Measurements from ENCODE around the gene SMC1A. TPM values are rescaled to one million over a fixed set of nuclear protein-coding genes. Genes with fewer than 3 reads are reported as not detected.

The SMC1A gene
- total and polyA plus RNA-seq, 4 experiments from 2014 or later = 17.1 to 80.5 (median 64.7) TPM

DNA sequence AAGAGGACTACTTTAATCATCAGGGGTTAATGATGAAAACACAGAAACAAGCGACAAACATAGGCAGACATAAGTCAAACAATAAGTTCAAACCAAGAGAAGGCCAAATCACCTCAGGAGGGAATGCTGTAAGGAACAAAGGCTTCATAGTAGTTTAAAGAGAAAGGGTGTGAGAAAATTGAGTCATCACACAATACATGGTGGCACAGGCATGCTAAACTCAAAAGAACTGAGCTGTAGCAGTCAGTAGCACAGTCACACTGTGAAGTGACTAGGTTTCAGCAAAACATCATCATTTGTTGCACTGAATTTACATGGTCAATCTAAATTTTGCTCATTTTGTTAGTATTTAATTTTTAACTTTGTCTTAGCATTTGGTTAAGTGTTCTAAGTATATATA, 24.2 kb downstream of the SMC1A start:
- H3K9me3 Mint-ChIP-seq = peaks cover 0 to 2% (median 0%) of the 10 kb centered on the region in 8 donors
- intact Hi-C loops (cut with micrococcal nuclease) = no loop called here
- peaks cover 25% of the 10 kb centered on the region for H3K36me3 ChIP-seq (ENCODE audit: insufficient read depth, low read length)
- no peaks in the 10 kb centered on the region for H3K9me3 ChIP-seq (ENCODE audit: control insufficient read depth in 1 of 2, low read length in 2 of 2)
- H3K27ac ChIP-seq (ENCODE audit: low read depth, low read length) = no peak overlapping the region
- H3K4me1 ChIP-seq (ENCODE audit: insufficient read depth, low read length) = no peaks in the 10 kb centered on the region
- H3K27ac Mint-ChIP-seq = no peak overlapping the region
- ChIA-PET POLR2A (ENCODE audit: partially characterized antibody) (no interaction called here), CTCF (ENCODE audit: partially characterized antibody) (interaction anchor here (0.7 kb wide), 1 partner anchor 98 kb away, joined by 4 read pairs; no protein-coding TSS in a partner anchor)
- peaks cover 0 to 5% (median 0%) of the 10 kb centered on the region in 4 donors for H3K4me1 Mint-ChIP-seq
- H3K4me3 Mint-ChIP-seq = no peak overlapping the region
- H3K36me3 Mint-ChIP-seq = peaks cover 41 to 56% of the 10 kb centered on the region in 2 donors
- H3K27me3 ChIP-seq (ENCODE audit: insufficient read depth, low read length) = no peaks in the 10 kb centered on the region
- H3K27me3 Mint-ChIP-seq = no peaks in the 10 kb centered on the region
- DNase-seq = no peak
- H3K4me3 ChIP-seq (ENCODE audit: low read length in 2 of 2) = no peak overlapping the region

DNA sequence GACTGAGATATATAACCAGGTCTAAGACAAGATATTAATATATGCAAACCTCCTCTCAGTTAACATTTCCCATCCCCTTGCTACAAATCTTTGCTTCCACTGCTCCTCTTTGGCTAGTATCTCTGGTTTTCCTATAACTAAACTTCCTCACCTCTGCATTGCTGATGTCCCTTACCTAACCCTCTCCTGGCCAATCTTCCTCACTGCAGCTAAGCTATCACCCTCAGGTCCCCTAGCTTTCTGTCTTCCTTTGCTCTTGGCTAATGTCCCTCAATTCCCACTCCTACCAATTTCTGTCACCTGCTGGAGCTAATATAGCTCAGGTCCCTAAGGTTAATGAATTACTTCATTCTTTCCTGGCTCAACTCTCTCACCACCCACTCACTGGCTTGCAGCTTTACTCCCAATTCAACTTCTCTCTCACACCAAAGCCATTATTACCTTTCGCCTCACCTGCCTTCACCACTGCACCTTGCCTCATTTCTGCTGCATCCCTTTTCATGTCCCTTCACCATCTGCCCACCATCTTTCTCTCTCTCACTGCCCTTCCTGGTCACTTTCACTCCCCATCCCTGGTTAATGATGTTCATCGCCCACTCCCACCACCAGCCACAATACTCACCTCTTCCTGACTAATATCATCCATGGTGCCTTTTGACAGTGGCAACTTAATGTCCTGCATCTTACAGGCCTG, 26.7 kb downstream of the SMC1A start:
- Mint-ChIP-seq H3K9me3 (peaks cover 0 to 2% (median 0%) of the 10 kb centered on the region in 8 donors), H3K4me3 (no peak overlapping the region), H3K27ac (peak overlapping the region in 5 of 7 donors; percentile 32 to 73 (median 65)), H3K4me1 (peaks cover 0 to 5% (median 0%) of the 10 kb centered on the region in 4 donors), H3K36me3 (peaks cover 37 to 49% of the 10 kb centered on the region in 2 donors), H3K27me3 (no peaks in the 10 kb centered on the region)
- Histone ChIP-seq H3K9me3 (ENCODE audit: control insufficient read depth in 1 of 2, low read length in 2 of 2) (no peaks in the 10 kb centered on the region), H3K4me1 (ENCODE audit: insufficient read depth, low read length) (no peaks in the 10 kb centered on the region), H3K4me3 (ENCODE audit: low read length in 2 of 2) (no peak overlapping the region), H3K27me3 (ENCODE audit: insufficient read depth, low read length) (no peaks in the 10 kb centered on the region), H3K36me3 (ENCODE audit: insufficient read depth, low read length) (peaks cover 18% of the 10 kb centered on the region), H3K27ac (ENCODE audit: low read depth, low read length) (no peak overlapping the region)
- CTCF ChIA-PET (ENCODE audit: partially characterized antibody) = no interaction called here
- DNase-seq = no peak
- intact Hi-C loops (cut with micrococcal nuclease) = no loop called here
- POLR2A ChIA-PET (ENCODE audit: partially characterized antibody) = no interaction called here

DNA sequence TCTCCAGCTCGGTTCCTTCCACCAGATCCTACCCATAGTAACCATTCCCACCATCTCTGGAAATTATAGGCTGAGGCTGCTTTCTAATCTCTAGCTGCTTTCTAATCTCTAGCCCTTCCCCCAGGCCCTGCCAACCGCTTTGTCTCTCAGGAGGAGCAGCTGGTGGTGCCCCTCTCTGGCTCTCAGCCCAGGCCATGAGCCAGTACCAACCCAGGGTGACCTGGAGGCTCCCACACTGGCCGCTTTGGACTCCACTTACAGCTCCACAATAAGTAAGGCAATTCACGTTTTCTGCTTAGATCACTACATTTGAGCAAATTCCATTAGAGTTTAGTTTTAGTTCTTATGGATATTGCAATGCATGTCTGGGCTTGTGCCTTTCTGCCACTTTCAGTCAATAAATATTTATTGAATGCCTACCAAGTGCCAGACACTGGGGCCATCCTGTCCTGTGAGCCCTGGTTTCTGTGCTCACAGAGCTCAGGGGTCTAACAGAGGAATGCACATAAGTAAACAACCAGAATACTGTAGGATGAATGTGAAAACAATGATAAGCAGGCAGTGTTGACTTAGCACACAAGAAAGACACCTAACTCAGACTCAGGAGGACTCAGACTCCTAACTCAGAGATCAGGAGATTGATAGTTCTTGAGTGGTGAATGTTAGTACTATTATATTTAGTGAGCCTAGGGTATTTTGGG, 38.9 kb downstream of the SMC1A start:
- Mint-ChIP-seq H3K27me3 (no peaks in the 10 kb centered on the region), H3K27ac (no peak overlapping the region), H3K36me3 (peaks cover 51 to 59% of the 10 kb centered on the region in 2 donors), H3K9me3 (no peaks in the 10 kb centered on the region), H3K4me3 (no peak overlapping the region), H3K4me1 (peaks cover 0 to 3% (median 0%) of the 10 kb centered on the region in 4 donors)
- intact Hi-C loops (cut with micrococcal nuclease) = no loop called here
- Histone ChIP-seq H3K36me3 (ENCODE audit: insufficient read depth, low read length) (peaks cover 45% of the 10 kb centered on the region), H3K27ac (ENCODE audit: low read depth, low read length) (no peak overlapping the region), H3K4me1 (ENCODE audit: insufficient read depth, low read length) (no peaks in the 10 kb centered on the region), H3K9me3 (ENCODE audit: control insufficient read depth in 1 of 2, low read length in 2 of 2) (no peaks in the 10 kb centered on the region), H3K27me3 (ENCODE audit: insufficient read depth, low read length) (no peaks in the 10 kb centered on the region), H3K4me3 (ENCODE audit: low read length in 2 of 2) (no peak overlapping the region)
- ChIA-PET CTCF (ENCODE audit: partially characterized antibody) (no interaction called here), POLR2A (ENCODE audit: partially characterized antibody) (no interaction called here)
- no peak for DNase-seq

DNA sequence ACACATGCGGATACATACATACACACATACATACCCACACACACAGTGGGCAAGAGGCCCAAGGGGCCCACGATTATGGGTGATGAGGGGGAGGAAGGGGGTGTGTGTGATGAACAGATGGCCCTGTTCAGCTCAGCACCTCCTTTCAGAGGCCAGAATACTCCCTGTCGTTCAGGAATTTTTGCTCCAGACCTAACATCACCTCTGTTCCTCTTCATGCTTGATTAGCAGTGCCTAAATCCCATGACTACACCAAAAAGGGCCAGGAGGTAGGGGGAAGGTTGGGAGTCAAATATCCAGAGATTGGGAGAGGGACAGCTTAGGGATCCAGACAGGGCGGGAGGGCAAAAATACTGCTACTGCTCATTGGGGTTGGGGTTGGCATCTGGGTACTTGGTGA, 42.7 kb downstream of the SMC1A start:
- no peaks in the 10 kb centered on the region for H3K9me3 Mint-ChIP-seq
- no peak overlapping the region for H3K27ac ChIP-seq (ENCODE audit: low read depth, low read length)
- intact Hi-C loops (cut with micrococcal nuclease) = no loop called here
- peaks cover 0 to 2% (median 0%) of the 10 kb centered on the region in 4 donors for H3K4me1 Mint-ChIP-seq
- H3K27me3 Mint-ChIP-seq = no peaks in the 10 kb centered on the region
- no peak for DNase-seq
- ChIA-PET POLR2A (ENCODE audit: partially characterized antibody) (no interaction called here), CTCF (ENCODE audit: partially characterized antibody) (no interaction called here)
- H3K4me3 ChIP-seq (ENCODE audit: low read length in 2 of 2) = no peak overlapping the region
- peak overlapping the region in 1 of 7 donors; percentile 70 for H3K27ac Mint-ChIP-seq
- no peak overlapping the region for H3K4me3 Mint-ChIP-seq
- H3K9me3 ChIP-seq (ENCODE audit: control insufficient read depth in 1 of 2, low read length in 2 of 2) = no peaks in the 10 kb centered on the region
- H3K4me1 ChIP-seq (ENCODE audit: insufficient read depth, low read length) = no peaks in the 10 kb centered on the region
- peaks cover 50 to 57% of the 10 kb centered on the region in 2 donors for H3K36me3 Mint-ChIP-seq
- H3K27me3 ChIP-seq (ENCODE audit: insufficient read depth, low read length) = no peaks in the 10 kb centered on the region
- H3K36me3 ChIP-seq (ENCODE audit: insufficient read depth, low read length) = peaks cover 40% of the 10 kb centered on the region

- peaks cover 51 to 55% of the 10 kb centered on the region in 2 donors for H3K36me3 Mint-ChIP-seq
- no peak overlapping the region for H3K27ac Mint-ChIP-seq
- H3K4me3 Mint-ChIP-seq = no peak overlapping the region
- ChIA-PET CTCF (ENCODE audit: partially characterized antibody) (no interaction called here), POLR2A (ENCODE audit: partially characterized antibody) (no interaction called here)
- no peaks in the 10 kb centered on the region for H3K9me3 Mint-ChIP-seq
- Histone ChIP-seq H3K4me1 (ENCODE audit: insufficient read depth, low read length) (no peaks in the 10 kb centered on the region), H3K27me3 (ENCODE audit: insufficient read depth, low read length) (no peaks in the 10 kb centered on the region), H3K27ac (ENCODE audit: low read depth, low read length) (no peak overlapping the region), H3K4me3 (ENCODE audit: low read length in 2 of 2) (no peak overlapping the region), H3K9me3 (ENCODE audit: control insufficient read depth in 1 of 2, low read length in 2 of 2) (no peaks in the 10 kb centered on the region), H3K36me3 (ENCODE audit: insufficient read depth, low read length) (peaks cover 40% of the 10 kb centered on the region)
- intact Hi-C loops (cut with micrococcal nuclease) = no loop called here
- H3K27me3 Mint-ChIP-seq = no peaks in the 10 kb centered on the region
- peaks cover 0 to 2% (median 0%) of the 10 kb centered on the region in 4 donors for H3K4me1 Mint-ChIP-seq
- DNase-seq = no peak
Measured at GRCh38 chrX:53379008-53379710, 43.3 kb downstream of the SMC1A start.

DNA sequence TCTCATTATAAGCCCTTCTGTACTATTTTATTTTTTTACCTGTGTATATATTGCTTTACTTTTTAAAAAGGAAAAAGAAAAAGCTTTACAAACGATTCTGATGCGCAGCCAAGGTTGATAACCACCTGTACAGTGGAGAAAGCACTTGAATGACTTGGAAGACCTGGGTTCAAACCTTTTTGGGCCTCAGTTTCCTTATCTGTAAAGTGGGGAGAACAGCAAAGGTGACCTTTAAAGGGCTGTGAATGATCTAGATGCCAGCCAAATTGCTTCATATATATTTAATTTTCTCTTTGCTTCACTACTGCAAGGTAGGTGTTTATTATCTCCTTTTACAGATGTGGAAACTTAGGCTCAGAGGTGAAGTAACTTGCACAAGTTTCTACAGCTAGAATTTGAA, 45.0 kb downstream of the SMC1A start:
- ChIA-PET CTCF (ENCODE audit: partially characterized antibody) (no interaction called here), POLR2A (ENCODE audit: partially characterized antibody) (no interaction called here)
- Histone ChIP-seq H3K36me3 (ENCODE audit: insufficient read depth, low read length) (peaks cover 29% of the 10 kb centered on the region), H3K27me3 (ENCODE audit: insufficient read depth, low read length) (no peaks in the 10 kb centered on the region), H3K4me1 (ENCODE audit: insufficient read depth, low read length) (no peaks in the 10 kb centered on the region), H3K4me3 (ENCODE audit: low read length in 2 of 2) (no peak overlapping the region), H3K9me3 (ENCODE audit: control insufficient read depth in 1 of 2, low read length in 2 of 2) (no peaks in the 10 kb centered on the region), H3K27ac (ENCODE audit: low read depth, low read length) (no peak overlapping the region)
- no peaks in the 10 kb centered on the region for H3K27me3 Mint-ChIP-seq
- H3K27ac Mint-ChIP-seq = no peak overlapping the region
- H3K4me3 Mint-ChIP-seq = no peak overlapping the region
- peaks cover 0 to 2% (median 0%) of the 10 kb centered on the region in 4 donors for H3K4me1 Mint-ChIP-seq
- intact Hi-C loops (cut with micrococcal nuclease) = no loop called here
- peaks cover 39 to 41% of the 10 kb centered on the region in 2 donors for H3K36me3 Mint-ChIP-seq
- no peaks in the 10 kb centered on the region for H3K9me3 Mint-ChIP-seq
- no peak for DNase-seq

- CTCF ChIA-PET (ENCODE audit: partially characterized antibody) = no interaction called here
- peak overlapping the region in 1 of 7 donors; percentile 78 for H3K27ac Mint-ChIP-seq
Measured at GRCh38 chrX:53376888-53377287, 45.6 kb downstream of the SMC1A start.

More at GRCh38 chrX:53376888-53377287, 45.6 kb downstream of the SMC1A start:
- Histone ChIP-seq H3K27ac (ENCODE audit: low read depth, low read length) (no peak overlapping the region), H3K36me3 (ENCODE audit: insufficient read depth, low read length) (peaks cover 23% of the 10 kb centered on the region), H3K27me3 (ENCODE audit: insufficient read depth, low read length) (no peaks in the 10 kb centered on the region), H3K9me3 (ENCODE audit: control insufficient read depth in 1 of 2, low read length in 2 of 2) (no peaks in the 10 kb centered on the region), H3K4me3 (ENCODE audit: low read length in 2 of 2) (no peak overlapping the region), H3K4me1 (ENCODE audit: insufficient read depth, low read length) (no peaks in the 10 kb centered on the region)
- Mint-ChIP-seq H3K36me3 (peaks cover 33 to 39% of the 10 kb centered on the region in 2 donors), H3K9me3 (no peaks in the 10 kb centered on the region), H3K4me3 (no peak overlapping the region), H3K27me3 (no peaks in the 10 kb centered on the region), H3K4me1 (peaks cover 0 to 2% (median 0%) of the 10 kb centered on the region in 4 donors)
- DNase-seq = no peak
- POLR2A ChIA-PET (ENCODE audit: partially characterized antibody) = no interaction called here
- intact Hi-C loops (cut with micrococcal nuclease) = no loop called here

Data from CD4-positive, alpha-beta memory T cell (primary cell).